Right renal cortex interstitium (tissue), 3 donors: ENCODE data around the gene CFAP90. TPM values are rescaled to one million over a fixed set of nuclear protein-coding genes. Genes with fewer than 3 reads are reported as not detected.
A peak's percentile ranks its signal among the peaks of the same experiment; 100 is the strongest.

Source experiments
- DNase-seq, 3 donors: peaks; one replicate each; pipeline ENCODE4 v3.0.0-alpha.2; 2013; ENCODE audit warnings: low read depth in 3 of 3, low spot score in 2 of 3
- polyA plus RNA-seq, 3 donors: library from polyadenylated mRNA; unstranded; fragments of 120-200 nt; gene quantifications; one replicate each; pipeline ENCODE4 v1.2.1, GENCODE V29; 2013; ENCODE audit not compliant: insufficient read length in 3 of 3

Gene CFAP90
- polyA plus RNA-seq, 3 donors = 4.6 to 5.7 (median 4.7) TPM

GRCh38 chr5:7827610-7828009 lies 23.3 kb downstream of the CFAP90 start:
- DNase-seq = no peak

GRCh38 chr5:7825630-7826029 lies 25.3 kb downstream of the CFAP90 start:
- no peak for DNase-seq

- DNase-seq = no peak
These were observed 25.9 kb downstream of the CFAP90 start for GRCh38 chr5:7824995-7825394.

- DNase-seq = no peak
These were observed 27.3 kb downstream of the CFAP90 start for GRCh38 chr5:7823594-7823993.

GRCh38 chr5:7822449-7822848 lies 28.5 kb downstream of the CFAP90 start:
- DNase-seq = no peak

GRCh38 chr5:7816535-7816901 lies 34.4 kb downstream of the CFAP90 start:
- DNase-seq = no peak

GRCh38 chr5:7815892-7816534 lies 34.9 kb downstream of the CFAP90 start:
- DNase-seq = peak in 2 of 3 donors; percentile 43 to 44

GRCh38 chr5:7814816-7815215 lies 36.1 kb downstream of the CFAP90 start:
- no peak for DNase-seq

GRCh38 chr5:7813576-7813975 lies 37.4 kb downstream of the CFAP90 start:
- DNase-seq = no peak

GRCh38 chr5:7813007-7813406 lies 37.9 kb downstream of the CFAP90 start:
- DNase-seq = no peak

- DNase-seq = no peak
These were observed 39.2 kb downstream of the CFAP90 start for GRCh38 chr5:7811715-7812114.

GRCh38 chr5:7808998-7809397 lies 41.9 kb downstream of the CFAP90 start:
- DNase-seq = no peak

GRCh38 chr5:7805379-7805778 lies 45.6 kb downstream of the CFAP90 start:
- no peak for DNase-seq

- DNase-seq = no peak
These were observed 47.0 kb downstream of the CFAP90 start for GRCh38 chr5:7803937-7804336.

GRCh38 chr5:7802855-7803254 lies 48.1 kb downstream of the CFAP90 start:
- DNase-seq = no peak

GRCh38 chr5:7801891-7802614 lies 48.9 kb downstream of the CFAP90 start:
- no peak for DNase-seq

GRCh38 chr5:7795306-7795705 lies 55.6 kb downstream of the CFAP90 start:
- DNase-seq = no peak

GRCh38 chr5:7794823-7795222 lies 56.1 kb downstream of the CFAP90 start:
- DNase-seq = no peak

- DNase-seq = no peak
These were observed 56.6 kb downstream of the CFAP90 start for GRCh38 chr5:7794311-7794710.

GRCh38 chr5:7793895-7794294 lies 57.0 kb downstream of the CFAP90 start:
- no peak for DNase-seq

- DNase-seq = no peak
These were observed 61.4 kb downstream of the CFAP90 start for GRCh38 chr5:7789567-7789966.

- DNase-seq = no peak
These were observed 63.2 kb downstream of the CFAP90 start for GRCh38 chr5:7787770-7788169.
